Left colon (tissue), 2 donors: ENCODE data around the gene TDRD3. TPM values are rescaled to one million over a fixed set of nuclear protein-coding genes. Genes with fewer than 3 reads are reported as not detected.
A peak's percentile ranks its signal among the peaks of the same experiment; 100 is the strongest.

Experiments used
- ATAC-seq: fragments of 200-7000 bp; cut with Tn5 transposase; one replicate; pipeline ENCODE4 v1.9.1; 2020; ENCODE audit warnings: mild to moderate bottlenecking, moderate library complexity
- DNase-seq, 2 donors: peaks; one replicate each; pipeline ENCODE4 v3.0.0-alpha.2; 2020
- intact Hi-C, 2 donors: fragments of 100-400 bp; cut with DNase I in 1 of 2; cut with micrococcal nuclease in 1 of 2; formaldehyde crosslinking; loops; one replicate each; pipeline versions ENCODE4 v1.11.2 to v1.14.0; 2022; cut with DNase I, micrococcal nuclease
- total RNA-seq, 2 donors: library from RNA; stranded (reverse); fragmentation: NEBNext Ultra II Directional; extraction: Animal tissue kit (Norgen Biotek cat#: 25700); gene quantifications; one replicate each; pipeline ENCODE4 v1.2.1, GENCODE V29; 2021
- donor health status: DM: no; HTN: no; CAD: no.
- donor health status: DM: yes; HTN: yes; CAD: no.

TDRD3 gene
- total RNA-seq, 2 donors from 2014 or later: 31.0 to 31.9 TPM

DNA sequence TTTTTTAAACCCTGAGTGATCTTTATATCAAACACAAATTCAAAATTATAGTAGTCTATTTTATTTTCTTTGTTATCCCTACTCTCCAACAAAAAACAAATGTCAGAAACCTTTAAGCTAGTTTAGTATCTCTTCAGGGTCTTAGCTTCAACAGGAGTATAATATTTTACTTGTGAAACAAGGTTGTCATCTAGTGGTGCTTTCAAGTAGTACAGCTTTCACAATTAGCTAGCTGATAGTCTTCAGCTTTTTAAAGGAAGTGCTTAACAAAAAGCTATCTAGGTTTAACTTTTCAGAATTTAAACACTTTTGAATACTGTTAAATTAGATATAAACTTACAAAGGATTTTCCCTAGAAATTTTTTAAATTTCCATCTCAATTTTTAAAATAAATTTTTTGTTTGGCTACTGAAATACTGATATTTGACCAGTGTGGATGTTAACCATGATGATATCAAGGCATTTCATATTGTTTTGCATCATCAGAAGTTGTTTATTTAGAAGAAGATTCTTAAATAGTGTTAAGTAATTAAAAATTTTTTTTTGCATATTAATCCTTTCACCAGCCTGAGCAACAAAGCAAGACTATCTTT lies 34.2 kb downstream of the TDRD3 start:
- intact Hi-C loops: no loop called here
- ATAC-seq (peak; percentile 74), DNase-seq (no peak)

DNA sequence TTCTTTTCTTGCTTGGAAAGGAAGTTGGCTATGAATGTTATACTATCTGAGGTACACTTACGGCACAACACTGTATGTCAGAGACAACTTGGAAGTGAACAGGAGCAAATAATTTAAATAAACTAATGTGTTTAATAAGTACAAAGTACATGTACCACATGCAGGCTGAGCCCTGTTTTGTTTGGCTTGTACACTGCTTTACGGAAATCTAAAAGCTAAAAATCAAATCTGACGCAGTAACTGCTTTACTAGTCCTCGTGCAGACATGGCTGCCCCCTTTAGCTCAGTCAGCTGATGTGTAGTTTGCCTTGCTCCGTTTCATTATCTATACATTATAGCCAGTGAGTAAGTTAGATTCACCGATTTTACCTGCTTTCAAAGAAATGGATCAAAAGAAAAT lies 36.5 kb downstream of the TDRD3 start:
- intact Hi-C loops: no loop called here
- peak; percentile 81 for ATAC-seq
- DNase-seq: peak in 1 of 2 donors; percentile 16

DNA sequence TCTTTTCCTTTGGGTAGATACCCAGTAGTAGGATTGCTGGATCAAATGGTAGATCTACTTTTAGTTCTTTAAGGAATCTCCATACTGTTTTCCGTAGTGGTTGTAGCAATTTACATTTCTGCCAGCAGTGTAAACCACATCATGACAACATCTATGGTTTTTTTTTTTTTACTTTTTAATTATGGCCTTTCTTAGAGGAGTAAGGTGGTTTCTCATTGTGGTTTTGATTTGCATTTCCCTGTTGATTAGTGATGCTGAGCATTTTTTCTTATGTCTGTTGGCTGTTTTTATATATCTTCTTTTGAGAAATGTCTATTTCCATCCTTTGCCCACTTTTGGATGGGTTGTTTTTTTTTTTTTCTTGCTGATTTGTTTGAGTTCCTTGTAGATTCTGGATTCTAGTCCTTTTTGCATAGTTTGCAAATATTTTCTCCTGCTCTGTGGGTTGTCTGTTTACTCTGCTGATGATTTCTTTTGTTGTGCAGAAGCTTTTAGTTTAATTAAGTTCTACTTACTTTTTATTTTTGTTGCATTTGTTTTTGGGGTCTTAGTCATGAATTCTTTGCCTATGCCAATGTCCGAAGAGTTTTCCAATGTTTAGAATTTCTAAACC lies 38.8 kb downstream of the TDRD3 start:
- DNase-seq (no peak), ATAC-seq (no peak)
- intact Hi-C loops: no loop called here

DNA sequence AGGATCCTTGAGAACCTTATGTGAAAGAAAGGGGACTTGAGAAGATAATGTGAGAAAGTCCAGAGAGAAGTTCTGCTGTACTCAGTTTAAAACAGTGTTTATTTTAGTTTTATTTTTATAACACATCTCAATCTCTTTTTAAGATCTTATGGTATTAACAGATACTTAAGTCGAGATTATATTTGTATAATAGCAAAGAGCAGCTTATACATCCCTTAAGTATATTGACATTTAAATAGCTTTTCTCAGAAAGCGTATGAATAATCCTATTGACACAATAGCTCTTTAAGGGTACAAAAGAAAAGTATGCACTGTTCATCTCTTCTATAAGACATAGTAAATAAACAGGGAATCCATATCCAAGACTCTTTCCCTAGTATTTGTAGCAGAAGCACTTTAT lies 42.2 kb downstream of the TDRD3 start:
- DNase-seq: no peak
- intact Hi-C loops: no loop called here
- no peak for ATAC-seq

DNA sequence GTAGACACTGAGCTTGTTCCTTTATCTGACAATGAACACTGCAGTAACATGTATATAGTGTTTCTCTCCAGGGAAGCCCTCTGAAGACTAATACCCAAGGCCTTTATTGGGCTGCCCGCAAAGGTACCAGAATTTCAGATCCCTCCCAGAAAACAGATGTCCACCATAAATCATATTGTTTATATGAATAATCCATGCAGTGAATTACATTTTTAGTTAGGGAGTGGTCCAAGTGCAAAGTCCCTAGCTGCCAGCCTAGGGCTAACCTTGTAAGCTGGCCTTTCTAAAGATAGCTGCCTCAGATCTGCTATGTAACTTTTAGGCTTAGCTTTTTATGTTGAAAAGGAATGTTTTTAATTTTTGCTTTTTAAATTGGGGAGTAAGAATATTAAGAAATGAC lies 44.7 kb downstream of the TDRD3 start:
- peak; percentile 94 for ATAC-seq
- intact Hi-C loops: no loop called here
- no peak for DNase-seq

DNA sequence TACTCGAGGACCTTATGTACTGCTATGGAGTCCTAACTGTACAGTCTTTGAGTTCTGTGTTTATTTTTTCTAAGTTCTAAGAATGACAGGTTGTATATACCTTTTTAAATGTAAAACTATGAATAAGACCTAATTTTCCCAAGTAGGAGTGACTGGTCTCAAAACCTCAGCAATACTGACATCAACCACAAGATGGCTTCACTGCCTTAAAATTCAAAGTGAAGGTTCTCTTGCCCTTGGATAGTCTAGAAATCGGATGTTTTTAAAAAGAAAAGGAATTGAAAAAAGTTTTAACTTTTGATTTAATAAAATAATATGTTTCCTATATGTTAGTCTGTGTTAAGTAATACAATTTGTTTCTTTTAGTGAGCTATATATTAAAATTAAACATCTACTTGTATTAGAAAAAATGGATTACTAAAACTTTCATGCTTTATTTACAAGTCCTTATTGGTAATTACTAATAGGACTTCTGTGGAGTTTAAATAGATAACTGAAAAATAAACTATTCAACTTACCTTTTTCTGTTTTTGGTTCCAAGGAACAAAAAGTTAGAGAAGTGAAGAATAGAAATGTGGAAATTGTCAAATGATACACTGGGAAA lies 52.0 kb downstream of the TDRD3 start:
- ATAC-seq (peak; percentile 53), DNase-seq (no peak)
- intact Hi-C loops: no loop called here

DNA sequence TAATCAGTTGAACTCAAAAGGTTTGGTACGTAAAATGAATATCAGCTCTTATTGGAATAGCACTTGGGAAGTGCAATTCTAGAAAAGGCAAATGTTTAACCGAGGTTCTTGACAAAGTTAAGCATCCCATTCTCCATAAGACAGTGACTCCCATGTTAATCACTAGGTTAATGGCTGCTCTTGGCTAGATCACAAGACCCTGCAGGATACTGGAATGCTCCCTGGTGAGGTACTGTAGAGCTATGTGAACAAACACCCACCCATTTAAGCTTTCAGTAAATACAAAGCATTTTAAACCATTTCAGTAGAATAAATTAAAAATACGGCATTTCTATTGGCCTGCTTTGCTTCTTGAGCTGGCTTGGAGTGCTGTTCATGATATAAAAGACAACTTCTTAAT lies 56.5 kb downstream of the TDRD3 start:
- intact Hi-C loops: no loop called here
- ATAC-seq: no peak

DNA sequence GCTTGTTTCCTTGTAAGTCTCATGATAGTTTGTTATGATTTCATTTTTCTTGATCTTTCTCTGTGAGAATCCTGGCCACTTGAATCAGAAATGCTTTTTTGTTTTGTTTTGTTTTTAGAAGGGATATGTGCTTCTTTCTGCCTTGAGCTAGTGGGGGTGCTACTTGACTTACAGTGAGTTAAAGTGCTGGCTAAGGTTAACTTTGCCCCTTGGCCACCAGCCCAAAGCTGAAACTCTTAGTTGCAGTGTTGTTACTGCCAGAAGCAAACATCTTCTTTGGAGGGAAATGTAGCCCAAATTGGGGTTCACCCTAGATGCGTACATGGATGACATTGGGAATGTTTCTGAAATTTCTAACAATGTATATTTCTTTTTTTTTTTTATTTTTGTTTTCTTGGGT lies 57.4 kb downstream of the TDRD3 start:
- ATAC-seq (no peak), DNase-seq (no peak)
- intact Hi-C loops: no loop called here

More for the DNA sequence above, 56.5 kb downstream of the TDRD3 start:
- no peak for DNase-seq

DNA sequence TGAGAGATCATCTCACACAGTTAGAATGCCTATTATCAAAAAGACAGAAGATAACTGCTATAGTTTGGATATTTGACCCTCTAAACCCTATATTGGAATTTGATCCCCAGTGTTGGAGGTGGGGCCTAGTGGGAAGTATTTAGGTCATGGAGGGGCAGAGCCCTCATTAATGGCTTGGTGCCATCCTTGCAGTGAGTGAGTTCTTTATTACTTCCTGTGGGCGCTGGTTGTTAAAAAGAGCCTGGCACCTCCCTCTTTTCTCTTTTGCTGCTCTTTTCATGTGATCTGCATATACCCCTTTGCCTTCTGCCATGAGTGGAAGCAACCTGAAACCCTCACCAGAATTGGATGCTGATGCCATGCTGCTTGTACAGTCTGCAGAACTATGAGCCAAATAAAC lies 66.8 kb downstream of the TDRD3 start:
- ATAC-seq (peak; percentile 80), DNase-seq (no peak)
- intact Hi-C loops: no loop called here

DNA sequence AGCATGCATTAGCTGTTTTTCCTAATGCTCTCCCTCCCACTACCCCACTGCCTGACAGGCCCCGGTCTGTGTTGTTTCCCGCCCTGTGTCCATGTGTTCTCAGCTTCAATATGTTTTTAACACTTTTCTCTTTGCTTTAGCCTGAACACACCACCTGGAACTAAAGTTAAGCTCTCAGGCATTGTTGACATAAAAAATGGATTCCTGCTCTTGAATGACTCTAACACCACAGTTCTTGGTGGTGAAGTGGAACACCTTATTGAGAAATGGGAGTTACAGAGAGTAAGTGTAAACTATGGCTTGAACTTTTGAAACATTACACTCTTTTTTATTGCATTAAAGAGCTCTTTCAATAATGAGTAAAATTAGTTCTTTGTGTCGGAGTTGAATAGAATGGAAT lies 70.1 kb downstream of the TDRD3 start:
- DNase-seq: no peak
- ATAC-seq: no peak
- intact Hi-C loops: no loop called here

DNA sequence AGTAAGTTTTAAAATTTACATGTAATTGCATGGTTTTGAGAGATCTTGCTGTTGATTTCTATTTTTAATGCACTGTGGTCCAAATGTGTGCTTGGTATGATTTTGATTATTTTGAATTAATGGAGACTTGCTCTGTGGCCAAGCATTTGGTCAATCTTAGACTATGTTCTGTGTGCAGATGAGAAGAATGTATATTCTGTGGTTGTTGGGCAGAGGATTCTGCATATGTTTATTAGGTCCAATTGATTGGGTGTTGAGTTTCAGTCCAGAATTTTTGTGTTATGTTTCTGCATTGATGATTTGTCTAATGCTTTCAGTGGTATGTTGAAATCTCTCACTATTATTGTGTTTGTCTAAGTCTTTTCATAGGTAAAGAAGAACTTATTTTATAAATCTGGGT lies 82.3 kb downstream of the TDRD3 start:
- ATAC-seq (no peak), DNase-seq (no peak)
- intact Hi-C loops: no loop called here

DNA sequence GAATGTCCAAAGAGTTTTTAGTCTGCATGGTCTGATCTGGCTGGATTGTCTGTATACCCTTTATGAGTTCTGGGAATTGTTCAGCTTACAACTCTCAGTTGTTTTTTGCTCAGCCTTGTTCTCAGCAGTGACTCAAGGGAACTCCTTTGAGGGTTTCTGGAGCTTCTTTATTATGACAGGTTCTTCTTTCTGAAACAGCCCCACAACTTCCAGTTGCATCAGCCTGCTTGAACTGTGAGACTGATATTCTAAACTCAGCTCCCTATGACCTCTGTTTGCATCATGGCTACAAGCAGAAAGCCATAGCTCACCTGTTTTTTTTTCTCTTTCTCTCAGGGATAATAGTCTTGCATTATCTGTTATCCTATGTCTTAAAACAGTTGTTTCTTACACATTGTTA lies 85.0 kb downstream of the TDRD3 start:
- no peak for ATAC-seq
- intact Hi-C loops: no loop called here
- DNase-seq: no peak

DNA sequence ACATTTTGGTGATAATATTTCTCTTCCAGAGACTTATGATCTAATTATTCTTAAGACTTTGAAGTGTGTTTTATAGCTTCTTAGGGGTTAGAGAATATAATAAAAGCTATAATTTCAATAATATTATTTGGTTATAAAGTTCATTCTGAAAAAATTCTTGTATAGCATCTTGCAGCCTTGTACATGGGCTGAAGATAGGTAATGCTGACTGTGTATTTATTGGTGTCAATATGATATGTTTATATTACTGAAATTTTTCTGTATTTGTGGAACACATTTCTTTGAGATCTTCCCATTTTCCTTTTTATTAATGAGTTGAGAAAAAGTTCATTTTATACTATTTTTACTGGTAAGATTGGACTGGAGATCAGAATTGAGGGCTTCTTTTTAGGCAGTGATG lies 87.8 kb downstream of the TDRD3 start:
- DNase-seq (no peak), ATAC-seq (no peak)
- intact Hi-C loops: no loop called here

DNA sequence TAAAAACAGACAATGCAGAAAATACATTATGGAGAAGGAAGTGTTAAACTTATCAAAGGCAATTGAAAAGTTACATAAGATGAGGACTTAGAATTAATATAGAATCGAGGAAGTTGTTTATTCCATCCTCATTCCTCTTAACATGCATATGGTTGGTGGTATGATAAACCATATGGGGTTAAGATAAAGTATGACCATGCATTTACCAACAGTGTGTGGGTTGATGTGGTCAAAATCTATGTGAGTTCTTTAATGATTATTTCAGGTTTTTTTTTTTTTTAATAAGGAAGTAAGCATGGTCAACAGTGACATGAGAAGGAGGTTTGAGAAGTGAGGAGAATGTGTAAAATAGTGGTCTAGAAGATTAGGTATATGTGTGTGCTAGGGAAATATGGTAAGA lies 94.5 kb downstream of the TDRD3 start:
- intact Hi-C loops: no loop called here
- no peak for ATAC-seq
- no peak for DNase-seq

DNA sequence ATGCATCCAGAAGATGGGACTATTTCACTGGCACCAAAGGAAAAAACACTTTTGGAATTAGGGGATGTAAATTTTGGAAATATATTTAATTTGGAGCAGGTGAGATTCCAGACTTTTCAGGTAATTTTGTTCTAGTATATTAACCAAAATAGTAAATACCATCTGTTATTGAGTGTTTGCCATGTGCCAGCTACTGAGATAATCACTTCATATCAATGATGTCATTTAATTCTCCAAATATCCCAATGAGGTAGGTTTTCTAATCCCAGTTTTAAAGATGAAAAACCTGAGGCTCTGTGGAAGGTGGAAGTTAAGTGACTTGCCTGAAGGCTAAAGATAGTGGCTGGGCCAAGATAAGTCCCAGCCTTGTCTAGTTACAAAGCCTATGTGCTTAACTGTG lies 95.2 kb downstream of the TDRD3 start:
- DNase-seq (no peak), ATAC-seq (no peak)
- intact Hi-C loops: no loop called here

DNA sequence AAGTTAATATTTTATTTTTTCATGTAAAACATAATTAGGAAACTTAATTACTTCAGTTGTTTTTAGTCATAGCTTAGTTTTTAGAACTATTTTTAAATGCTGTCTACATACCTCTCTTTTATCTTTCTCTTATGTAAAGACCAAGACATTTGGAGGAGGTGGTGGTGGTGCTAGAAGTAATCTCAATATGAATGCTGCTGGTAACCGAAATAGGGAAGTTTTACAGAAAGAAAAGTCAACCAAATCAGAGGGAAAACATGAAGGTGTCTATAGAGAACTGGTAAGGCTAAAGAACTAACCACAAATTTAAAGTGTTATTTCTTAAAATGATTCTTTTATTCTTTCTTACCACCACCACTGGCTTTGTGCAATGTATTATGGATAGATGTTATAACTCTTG lies 97.3 kb downstream of the TDRD3 start:
- DNase-seq (no peak), ATAC-seq (no peak)
- intact Hi-C loops: no loop called here

DNA sequence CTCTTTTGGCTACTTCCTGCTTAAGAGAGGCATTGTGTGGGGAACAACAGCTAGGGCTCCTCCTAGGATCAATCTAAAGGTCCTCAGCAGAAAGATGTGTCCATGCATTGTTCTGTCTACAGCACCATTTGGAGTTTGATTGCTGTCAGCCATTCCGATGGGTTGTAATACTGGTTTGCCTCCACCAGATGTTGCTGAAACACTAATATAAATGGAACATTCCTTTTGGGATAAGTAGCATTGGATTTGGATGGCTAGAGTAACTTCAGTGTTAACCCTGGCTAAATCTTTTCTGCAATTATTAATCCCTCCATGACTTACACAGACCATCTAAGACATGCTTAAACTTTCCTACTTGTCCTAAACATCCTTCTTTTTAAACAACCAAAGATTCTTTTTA lies 104.2 kb downstream of the TDRD3 start:
- no peak for DNase-seq
- intact Hi-C loops: no loop called here
- ATAC-seq: no peak

DNA sequence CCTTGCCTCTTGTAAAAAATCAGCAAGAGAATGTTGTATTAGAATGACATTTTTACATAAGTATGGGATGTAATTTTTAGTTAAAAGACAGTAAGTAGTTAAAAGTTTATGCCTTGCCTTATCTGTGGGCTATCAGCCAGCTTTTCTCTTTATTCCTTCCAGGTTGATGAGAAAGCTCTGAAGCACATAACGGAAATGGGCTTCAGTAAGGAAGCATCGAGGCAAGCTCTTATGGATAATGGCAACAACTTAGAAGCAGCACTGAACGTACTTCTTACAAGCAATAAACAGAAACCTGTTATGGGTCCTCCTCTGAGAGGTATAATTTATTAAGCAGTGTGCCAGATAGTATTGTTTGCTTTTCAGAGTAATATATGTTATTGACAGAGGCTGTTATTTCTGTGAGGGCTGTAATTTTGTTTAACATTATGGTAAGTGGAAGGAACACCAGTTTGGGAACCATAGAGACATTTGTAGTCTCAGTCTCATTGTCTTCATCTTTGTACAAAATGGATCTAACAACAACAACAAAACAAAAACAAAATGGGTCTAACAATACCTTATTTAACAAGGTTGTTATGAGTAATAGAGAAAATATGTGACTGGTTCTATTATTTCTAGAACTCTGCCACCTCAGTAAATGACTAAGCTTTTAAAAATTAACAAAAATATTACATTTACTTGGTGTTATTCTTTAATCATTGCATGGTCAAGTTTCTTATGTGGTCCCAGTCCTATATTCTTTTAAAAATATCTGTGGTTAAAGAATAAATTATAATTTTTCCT lies 112.8 kb downstream of the TDRD3 start:
- DNase-seq (no peak), ATAC-seq (no peak)
- intact Hi-C loops: no loop called here

DNA sequence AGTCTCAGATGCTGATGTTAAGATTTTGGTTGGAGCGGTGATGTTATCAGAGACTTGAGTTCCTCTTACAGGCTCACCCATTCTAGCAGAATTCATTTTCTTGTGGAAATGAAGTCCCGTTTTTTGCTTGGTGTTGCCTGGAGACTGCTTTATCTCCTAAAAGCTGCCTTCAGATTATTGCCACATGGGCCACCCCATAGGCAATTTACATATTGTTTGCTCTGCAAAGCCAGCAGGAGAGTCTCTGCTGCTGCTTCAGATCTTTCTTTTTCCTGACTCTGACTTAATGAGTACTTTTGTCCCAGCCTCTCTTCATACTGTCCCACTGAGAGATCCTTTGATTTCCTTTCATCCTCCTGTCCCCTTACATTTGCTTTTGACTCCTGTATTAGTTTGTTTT lies 114.6 kb downstream of the TDRD3 start:
- intact Hi-C loops: no loop called here
- no peak for DNase-seq
- ATAC-seq: no peak

DNA sequence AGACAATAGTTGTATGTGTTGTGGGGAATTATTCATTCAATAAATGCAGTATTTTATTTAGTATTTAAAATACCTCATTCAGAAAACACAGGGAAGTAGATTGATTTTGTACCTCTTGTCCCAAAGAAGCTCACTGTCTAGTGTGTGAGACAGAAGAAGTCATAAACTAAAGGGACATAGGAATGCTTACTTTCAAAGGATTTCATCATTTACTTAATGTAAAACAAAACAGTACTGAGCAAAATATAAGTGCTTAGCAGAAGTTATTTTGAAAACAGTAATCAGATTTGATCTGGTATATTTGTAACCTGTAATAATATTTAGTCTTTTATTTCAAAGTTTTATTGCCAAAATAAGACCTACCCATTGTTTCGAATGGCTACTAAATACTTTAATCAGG lies 117.9 kb downstream of the TDRD3 start:
- DNase-seq (no peak), ATAC-seq (no peak)
- intact Hi-C loops: no loop called here
